Breast epithelium (tissue), 3 donors: ENCODE results near the gene NUP210.

Source experiments
- CTCF ChIP-seq, 3 donors: fragments of 450-650 bp; IDR thresholded peaks; one replicate each; pipeline ENCODE4 v1.5.1; 2016 to 2017; ENCODE audit warnings: antibody characterized with exemption in 3 of 3, mild to moderate bottlenecking in 3 of 3, moderate library complexity in 3 of 3
- POLR2A ChIP-seq: fragments of 450-650 bp; IDR thresholded peaks from one replicate; pipeline ENCODE4 v1.6.1; 2016; ENCODE audit warnings: antibody characterized with exemption, mild to moderate bottlenecking, moderate library complexity

GRCh38 chr3:13417166-13417947 is 2.8 kb downstream of the NUP210 start:
- TF ChIP-seq CTCF (IDR thresholded peaks at IDR 0.05) (no peak), POLR2A (no peak)
